ENCODE data around the gene EXOC3L4. TPM values are rescaled to one million over a fixed set of nuclear protein-coding genes. Genes with fewer than 3 reads are reported as not detected.

Gene EXOC3L4
- total RNA-seq, 1 experiment from 2014 or later: 1.4 TPM

DNA sequence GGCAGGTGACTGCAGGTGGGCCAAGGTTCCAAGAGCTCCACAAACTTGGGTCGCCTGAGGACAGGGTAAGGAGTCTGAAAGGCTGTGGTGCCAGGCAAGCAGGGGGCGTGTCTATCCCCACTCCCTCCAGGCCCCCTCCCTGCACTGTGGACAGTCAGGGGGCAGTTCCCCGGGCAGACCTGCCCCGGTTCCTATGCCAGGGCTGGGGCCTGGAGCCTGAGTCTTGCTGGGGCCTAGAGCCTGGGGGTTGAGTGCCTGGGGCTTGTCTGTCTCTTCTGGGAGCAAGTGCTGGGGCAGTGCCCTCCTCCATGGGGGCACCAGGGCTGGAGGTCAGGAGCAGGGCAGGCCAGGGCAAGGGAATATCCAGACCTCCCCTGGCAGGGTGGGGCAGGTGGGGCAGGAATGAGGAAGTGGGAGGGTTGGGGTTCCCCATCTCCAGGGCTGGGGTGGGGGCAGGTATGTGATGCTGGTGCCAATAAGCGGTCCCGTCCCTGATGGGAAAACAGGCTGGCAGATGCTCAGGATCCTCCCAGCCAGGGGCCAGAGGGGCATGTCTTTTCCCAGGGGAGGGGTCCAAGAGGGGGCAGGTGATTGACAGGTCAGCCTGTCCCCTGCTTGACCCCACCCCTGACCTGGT lies 16.8 kb downstream of the EXOC3L4 start:
- no peak overlapping the region for H3K4me2 ChIP-seq (ENCODE audit: low read length)
- H3K27me3 ChIP-seq (ENCODE audit: low read length): no peaks in the 10 kb centered on the region
- H3K79me2 ChIP-seq (ENCODE audit: low read length): no peaks in the 10 kb centered on the region
- intact Hi-C loops (cut with micrococcal nuclease): no loop called here
- TF ChIP-seq EZH2phosphoT487 (IDR thresholded peaks at IDR 0.05; ENCODE audit: borderline replicate concordance, low read length) (no peak), EZH2 (IDR thresholded peaks at IDR 0.05; ENCODE audit: low read length, unreplicated experiment) (no peak)
- TF ChIP-seq, protein P1, sequence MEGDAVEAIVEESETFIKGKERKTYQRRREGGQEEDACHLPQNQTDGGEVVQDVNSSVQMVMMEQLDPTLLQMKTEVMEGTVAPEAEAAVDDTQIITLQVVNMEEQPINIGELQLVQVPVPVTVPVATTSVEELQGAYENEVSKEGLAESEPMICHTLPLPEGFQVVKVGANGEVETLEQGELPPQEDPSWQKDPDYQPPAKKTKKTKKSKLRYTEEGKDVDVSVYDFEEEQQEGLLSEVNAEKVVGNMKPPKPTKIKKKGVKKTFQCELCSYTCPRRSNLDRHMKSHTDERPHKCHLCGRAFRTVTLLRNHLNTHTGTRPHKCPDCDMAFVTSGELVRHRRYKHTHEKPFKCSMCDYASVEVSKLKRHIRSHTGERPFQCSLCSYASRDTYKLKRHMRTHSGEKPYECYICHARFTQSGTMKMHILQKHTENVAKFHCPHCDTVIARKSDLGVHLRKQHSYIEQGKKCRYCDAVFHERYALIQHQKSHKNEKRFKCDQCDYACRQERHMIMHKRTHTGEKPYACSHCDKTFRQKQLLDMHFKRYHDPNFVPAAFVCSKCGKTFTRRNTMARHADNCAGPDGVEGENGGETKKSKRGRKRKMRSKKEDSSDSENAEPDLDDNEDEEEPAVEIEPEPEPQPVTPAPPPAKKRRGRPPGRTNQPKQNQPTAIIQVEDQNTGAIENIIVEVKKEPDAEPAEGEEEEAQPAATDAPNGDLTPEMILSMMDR (conservative IDR thresholded peaks at IDR 0.05; ENCODE audit: low read depth, low read length): no peak
- peaks cover 26% of the 10 kb centered on the region for H3K4me1 ChIP-seq (ENCODE audit: insufficient read depth, low read length)
- H3K36me3 ChIP-seq (ENCODE audit: low read depth, low read length): no peaks in the 10 kb centered on the region
- no peaks in the 10 kb centered on the region for H3K9me3 ChIP-seq (ENCODE audit: low read length)
- H4K20me1 ChIP-seq (ENCODE audit: low read length): no peaks in the 10 kb centered on the region
- no peak for DNase-seq
- POLR2A ChIA-PET (ENCODE audit: unreplicated experiment): no interaction called here
- CTCF ChIA-PET: no interaction called here
- H3K4me3 ChIP-seq (ENCODE audit: low read length): no peak overlapping the region
- no peak overlapping the region for H3K27ac ChIP-seq (ENCODE audit: low read length)
- H3K9me2 ChIP-seq (replicated peaks; ENCODE audit: low read length): no peaks in the 10 kb centered on the region
- no peaks in the 10 kb centered on the region for H3F3A ChIP-seq (ENCODE audit: low read length, unreplicated experiment)
- no peak overlapping the region for H2AFZ ChIP-seq (ENCODE audit: low read length)
- ATAC-seq: no peak
- H3K9ac ChIP-seq (ENCODE audit: low read length): no peak overlapping the region
- no TSS peak for BruUV-seq (replicated peaks)

DNA sequence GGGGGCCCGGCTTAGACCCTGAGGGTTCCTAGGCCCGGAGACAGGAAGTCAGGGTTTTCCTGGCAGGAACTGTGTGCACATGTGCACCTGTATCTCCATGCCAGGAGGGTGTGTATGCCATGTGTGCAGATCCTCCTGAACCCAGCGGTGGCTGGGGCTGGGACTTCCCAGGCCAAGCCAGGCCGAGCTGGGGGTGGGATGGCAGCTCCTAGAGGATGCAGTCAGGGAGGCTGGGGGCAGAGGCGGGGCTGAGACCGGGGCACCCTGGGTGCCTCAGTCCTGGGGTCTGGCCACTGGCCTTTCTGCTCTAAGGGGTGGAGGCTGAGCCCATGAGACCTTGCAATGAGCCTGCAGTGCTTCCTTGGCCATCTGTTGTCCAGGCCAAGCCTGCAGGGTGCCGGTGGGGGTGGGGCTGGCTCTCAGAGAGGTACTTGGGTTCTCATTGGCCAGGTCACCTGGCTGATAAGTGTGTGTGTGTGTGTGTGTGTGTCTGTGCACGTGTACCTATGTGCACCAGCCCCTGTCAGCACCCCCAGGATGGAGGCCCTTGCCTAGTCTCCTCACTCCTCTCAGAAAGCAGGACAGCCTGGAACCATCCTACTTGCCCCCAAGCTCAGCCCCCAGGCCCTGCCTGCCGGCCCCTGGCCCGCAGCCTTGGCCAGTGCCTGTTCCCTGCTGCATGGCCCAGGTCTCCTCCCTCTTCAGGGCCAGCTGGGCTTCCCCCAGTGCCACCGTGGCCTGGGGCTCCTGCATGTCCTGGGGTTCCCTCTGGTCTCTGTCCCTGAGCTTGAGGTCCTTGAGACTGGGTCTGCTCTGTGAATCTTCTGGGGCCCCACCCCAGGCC lies 18.1 kb downstream of the EXOC3L4 start:
- Histone ChIP-seq H3K27ac (ENCODE audit: low read length) (no peak overlapping the region), H3K9me2 (replicated peaks; ENCODE audit: low read length) (no peaks in the 10 kb centered on the region), H3K4me1 (ENCODE audit: insufficient read depth, low read length) (peaks cover 26% of the 10 kb centered on the region), H3K27me3 (ENCODE audit: low read length) (no peaks in the 10 kb centered on the region), H4K20me1 (ENCODE audit: low read length) (no peaks in the 10 kb centered on the region), H3K79me2 (ENCODE audit: low read length) (no peaks in the 10 kb centered on the region), H3K9ac (ENCODE audit: low read length) (no peak overlapping the region), H3K4me3 (ENCODE audit: low read length) (no peak overlapping the region), H3F3A (ENCODE audit: low read length, unreplicated experiment) (no peaks in the 10 kb centered on the region), H3K4me2 (ENCODE audit: low read length) (no peak overlapping the region), H3K36me3 (ENCODE audit: low read depth, low read length) (no peaks in the 10 kb centered on the region), H2AFZ (ENCODE audit: low read length) (no peak overlapping the region), H3K9me3 (ENCODE audit: low read length) (no peaks in the 10 kb centered on the region)
- intact Hi-C loops (cut with micrococcal nuclease): no loop called here
- CTCF ChIA-PET: no interaction called here
- TF ChIP-seq, protein P1 (conservative IDR thresholded peaks at IDR 0.05; ENCODE audit: low read depth, low read length): no peak
- TF ChIP-seq EZH2 (IDR thresholded peaks at IDR 0.05; ENCODE audit: low read length, unreplicated experiment) (no peak), EZH2phosphoT487 (IDR thresholded peaks at IDR 0.05; ENCODE audit: borderline replicate concordance, low read length) (no peak)
- POLR2A ChIA-PET (ENCODE audit: unreplicated experiment): no interaction called here
- no TSS peak for BruUV-seq (replicated peaks)
- DNase-seq (no peak), ATAC-seq (no peak)

DNA sequence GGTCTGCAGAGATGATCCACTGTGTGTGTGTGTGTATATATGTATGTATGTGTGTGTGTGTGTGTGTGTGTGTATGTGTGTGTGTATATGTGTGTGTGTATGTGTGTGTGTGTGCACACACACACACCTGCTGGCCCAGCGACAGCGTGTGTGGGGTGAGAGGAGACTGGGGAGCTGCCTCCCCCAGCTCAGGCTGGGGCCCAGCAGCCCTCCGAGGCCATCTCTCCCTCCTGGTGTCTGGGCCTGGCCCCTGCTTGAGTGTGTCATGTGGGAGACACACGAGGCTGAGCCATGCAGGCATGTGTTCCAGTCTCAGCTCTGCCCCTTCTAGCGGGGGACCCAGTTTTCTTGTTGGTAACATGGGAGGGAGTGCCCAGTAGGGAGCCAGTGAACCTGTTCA lies 18.8 kb downstream of the EXOC3L4 start:
- Histone ChIP-seq H3K36me3 (ENCODE audit: low read depth, low read length) (no peaks in the 10 kb centered on the region), H2AFZ (ENCODE audit: low read length) (no peak overlapping the region), H4K20me1 (ENCODE audit: low read length) (no peaks in the 10 kb centered on the region), H3K4me1 (ENCODE audit: insufficient read depth, low read length) (peaks cover 26% of the 10 kb centered on the region), H3K27ac (ENCODE audit: low read length) (no peak overlapping the region), H3K9me3 (ENCODE audit: low read length) (no peaks in the 10 kb centered on the region), H3K9me2 (replicated peaks; ENCODE audit: low read length) (no peaks in the 10 kb centered on the region), H3K79me2 (ENCODE audit: low read length) (no peaks in the 10 kb centered on the region), H3F3A (ENCODE audit: low read length, unreplicated experiment) (no peaks in the 10 kb centered on the region), H3K9ac (ENCODE audit: low read length) (no peak overlapping the region), H3K27me3 (ENCODE audit: low read length) (no peaks in the 10 kb centered on the region), H3K4me2 (ENCODE audit: low read length) (no peak overlapping the region), H3K4me3 (ENCODE audit: low read length) (no peak overlapping the region)
- no TSS peak for BruUV-seq (replicated peaks)
- no peak for DNase-seq
- intact Hi-C loops (cut with micrococcal nuclease): no loop called here
- no peak for ATAC-seq
- TF ChIP-seq EZH2phosphoT487 (IDR thresholded peaks at IDR 0.05; ENCODE audit: borderline replicate concordance, low read length) (no peak), EZH2 (IDR thresholded peaks at IDR 0.05; ENCODE audit: low read length, unreplicated experiment) (no peak)
- TF ChIP-seq, protein P1 (conservative IDR thresholded peaks at IDR 0.05; ENCODE audit: low read depth, low read length): no peak
- CTCF ChIA-PET: no interaction called here
- POLR2A ChIA-PET (ENCODE audit: unreplicated experiment): no interaction called here
